Esophagus squamous epithelium (tissue), 5 donors: ENCODE results near the gene KCNMB3. TPM values are rescaled to one million over a fixed set of nuclear protein-coding genes. Genes with fewer than 3 reads are reported as not detected.

ENCODE experiments used
- DNase-seq: peaks from one replicate; lab custom pipeline; 2025; lab: John Stamatoyannopoulos, UW
- H3K27ac ChIP-seq, 4 donors: fragments of 200-600 bp; sonication (generic); one replicate each; pipeline ENCODE4 v1.5.1; 2016 to 2019; ENCODE audit warnings: mild to moderate bottlenecking in 1 of 4
- H3K27me3 ChIP-seq, 4 donors: fragments of 200-600 bp; sonication (generic); 1 replicate in 3 of 4; 2 replicates in 1 of 4; pipeline versions ENCODE4 v1.5.1 to v1.6.0; 2017 to 2021; ENCODE audit warnings: antibody characterized with exemption in 1 of 4
- H3K36me3 ChIP-seq, 3 donors: fragments of 200-600 bp; sonication (generic); one replicate each; pipeline ENCODE4 v1.5.1; 2016 to 2019
- H3K4me1 ChIP-seq, 3 donors: fragments of 200-600 bp; sonication (generic); one replicate each; pipeline ENCODE4 v1.5.1; 2017 to 2019
- H3K4me3 ChIP-seq, 4 donors: fragments of 200-600 bp; sonication (generic); 1 replicate in 3 of 4; 2 replicates in 1 of 4; pipeline ENCODE4 v1.5.1; 2016 to 2019; ENCODE audit warnings: mild to moderate bottlenecking in 2 of 4, moderate library complexity in 1 of 4
- H3K9me3 ChIP-seq, 3 donors: fragments of 200-600 bp; sonication (generic); one replicate each; pipeline ENCODE4 v1.5.1; 2016 to 2019
- CTCF ChIP-seq, 6 experiments: fragments of 450-650 bp in 4 of 6; fragments of 200-600 bp in 2 of 6; sonication (generic) in 2 of 6; IDR thresholded peaks; one replicate each; pipeline ENCODE4 v1.5.1; 2016 to 2019; ENCODE audit warnings: antibody characterized with exemption in 6 of 6, mild to moderate bottlenecking in 4 of 6, moderate library complexity in 4 of 6
- POLR2A ChIP-seq, 4 donors: fragments of 450-650 bp; IDR thresholded peaks; one replicate each; pipeline ENCODE4 v1.6.1; 2017; ENCODE audit warnings: antibody characterized with exemption in 4 of 4, mild to moderate bottlenecking in 4 of 4, moderate library complexity in 3 of 4
- WGBS, 2 donors: methylation state at CpG; one replicate each; pipeline ENCODE4 v1.1.5; 2018; 5-methylcytosine and 5-hydroxymethylcytosine counted together
- intact Hi-C: fragments of 100-400 bp; cut with DNase I; formaldehyde crosslinking; loops from one replicate; pipeline ENCODE4 v1.15.0; 2022
- total RNA-seq, 4 donors: library from RNA; depleted of rRNA; stranded (reverse); fragments of >200 nt; gene quantifications; one replicate each; pipeline ENCODE4 v1.1.0, GENCODE V29; 2016
- donor health status: DM: yes; HTN: yes; CAD: no.

KCNMB3 gene
- total RNA-seq, 4 donors from 2014 or later, result 0.15 to 1.6 (median 1.2) TPM

GRCh38 chr3:179236669-179237301 is 14.1 kb downstream of the KCNMB3 start:
- Histone ChIP-seq H3K36me3 (peaks cover 0 to 47% (median under 1%) of the 10 kb centered on the region in 3 donors), H3K27ac (no peak overlapping the region), H3K27me3 (no peaks in the 10 kb centered on the region), H3K4me3 (no peak overlapping the region), H3K4me1 (no peaks in the 10 kb centered on the region), H3K9me3 (no peaks in the 10 kb centered on the region)
- 79 to 88% methylated on average over 2 of the region's 2 CpGs for whole genome bisulfite sequencing, 2 donors
- no peak for TF ChIP-seq CTCF (IDR thresholded peaks at IDR 0.05)
- TF ChIP-seq POLR2A (IDR thresholded peaks at IDR 0.05), result no peak
- DNase-seq, result no peak
- intact Hi-C loops, result no loop called here

GRCh38 chr3:179234199-179234598 is 16.7 kb downstream of the KCNMB3 start:
- Histone ChIP-seq H3K4me3 (no peak overlapping the region), H3K27ac (no peak overlapping the region), H3K9me3 (no peaks in the 10 kb centered on the region), H3K27me3 (no peaks in the 10 kb centered on the region), H3K4me1 (no peaks in the 10 kb centered on the region), H3K36me3 (peaks cover 0 to 70% (median 3%) of the 10 kb centered on the region in 3 donors)
- TF ChIP-seq CTCF (IDR thresholded peaks at IDR 0.05) (no peak), POLR2A (IDR thresholded peaks at IDR 0.05) (no peak)
- intact Hi-C loops, result no loop called here
- 88 to 92% methylated on average over 4 of the region's 4 CpGs for WGBS, 2 donors
- DNase-seq, result no peak

DNA sequence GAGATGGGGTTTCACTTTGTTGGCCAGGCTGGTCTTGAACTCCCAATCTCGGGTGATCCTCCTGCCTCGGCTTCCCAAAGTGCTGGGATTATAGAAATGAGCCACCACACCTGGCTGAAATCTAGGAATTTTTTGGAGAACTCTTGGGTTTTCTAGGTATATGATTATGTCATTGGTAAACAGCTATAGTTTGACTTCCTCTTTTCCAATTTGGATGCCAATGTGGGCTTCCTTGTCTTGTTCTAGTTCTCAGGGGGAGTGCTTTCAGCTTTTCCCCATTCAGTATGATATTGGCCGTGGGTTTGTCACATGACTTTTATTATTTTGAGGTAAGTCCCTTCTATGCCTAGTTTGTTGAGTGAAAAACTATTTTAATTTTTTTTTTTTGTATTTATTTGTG is 17.9 kb downstream of the KCNMB3 start:
- Histone ChIP-seq H3K4me3 (no peak overlapping the region), H3K9me3 (no peaks in the 10 kb centered on the region), H3K36me3 (peaks cover 0 to 76% (median 3%) of the 10 kb centered on the region in 3 donors), H3K4me1 (no peaks in the 10 kb centered on the region), H3K27ac (no peak overlapping the region), H3K27me3 (no peaks in the 10 kb centered on the region)
- TF ChIP-seq POLR2A (IDR thresholded peaks at IDR 0.05), result no peak
- 92 to 96% methylated on average over 3 of the region's 3 CpGs for whole genome bisulfite sequencing, 2 donors
- DNase-seq, result no peak
- intact Hi-C loops, result no loop called here

DNA sequence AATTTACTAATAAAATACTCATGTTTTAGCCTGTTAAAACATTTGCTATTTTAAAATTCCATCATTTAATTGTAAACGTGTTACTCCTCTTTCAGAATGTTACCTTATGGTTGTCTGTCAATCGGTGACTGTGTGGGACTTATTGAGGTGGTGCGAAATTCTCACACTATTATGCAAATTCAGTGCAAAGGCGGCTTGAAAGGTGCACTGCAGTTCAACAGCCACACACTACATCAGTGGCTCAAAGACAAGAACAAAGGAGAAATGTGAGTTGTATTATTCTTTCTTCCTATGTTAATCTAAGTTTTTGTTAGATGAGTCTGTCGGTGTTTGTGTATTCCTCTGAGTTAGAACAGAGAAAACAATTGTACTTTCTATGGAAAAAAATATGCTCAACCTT is 21.7 kb downstream of the KCNMB3 start:
- 76 to 81% methylated on average over 5 of the region's 5 CpGs for WGBS, 2 donors
- peaks cover 0 to 88% (median 3%) of the 10 kb centered on the region in 3 donors for H3K36me3 ChIP-seq
- H3K4me3 ChIP-seq, result no peak overlapping the region
- no peak overlapping the region for H3K27ac ChIP-seq
- H3K27me3 ChIP-seq, result no peaks in the 10 kb centered on the region
- intact Hi-C loops, result no loop called here
- H3K9me3 ChIP-seq, result no peaks in the 10 kb centered on the region
- DNase-seq, result no peak
- TF ChIP-seq POLR2A (IDR thresholded peaks at IDR 0.05), result no peak
- no peak for TF ChIP-seq CTCF (IDR thresholded peaks at IDR 0.05)
- H3K4me1 ChIP-seq, result no peaks in the 10 kb centered on the region

DNA sequence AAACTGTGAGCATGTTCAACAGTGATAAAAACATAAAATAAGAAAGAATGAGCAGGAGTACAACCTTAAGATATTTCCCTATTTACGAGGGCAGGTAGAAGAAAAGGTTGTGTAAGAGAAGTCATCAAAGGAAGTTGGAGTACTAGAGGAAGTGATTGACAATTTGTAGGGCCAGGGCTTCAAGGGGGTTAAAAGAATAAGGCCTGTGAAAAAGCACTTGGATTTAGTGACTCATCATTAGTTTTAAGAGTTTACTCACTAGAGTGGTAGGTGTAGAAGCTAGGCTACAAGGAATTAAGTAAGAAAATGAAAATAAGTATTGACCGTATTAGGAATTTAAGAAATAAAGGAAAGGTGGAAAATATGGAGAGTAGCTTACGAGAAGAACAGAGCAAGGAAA is 23.6 kb downstream of the KCNMB3 start:
- 77 to 78% methylated on average over 3 of the region's 3 CpGs for WGBS, 2 donors
- no peak for DNase-seq
- H3K27me3 ChIP-seq, result no peaks in the 10 kb centered on the region
- no peak overlapping the region for H3K27ac ChIP-seq
- H3K36me3 ChIP-seq, result peaks cover 0 to 88% (median 3%) of the 10 kb centered on the region in 3 donors
- TF ChIP-seq CTCF (IDR thresholded peaks at IDR 0.05), result no peak
- no peak for TF ChIP-seq POLR2A (IDR thresholded peaks at IDR 0.05)
- no peak overlapping the region for H3K4me3 ChIP-seq
- H3K9me3 ChIP-seq, result no peaks in the 10 kb centered on the region
- no peaks in the 10 kb centered on the region for H3K4me1 ChIP-seq
- intact Hi-C loops, result no loop called here
